HG03097 (cell line): ENCODE measurements around the gene ACER1.
"Not testable (repeated sequence)": the region's sequence is repeated elsewhere in the genome, so short reads cannot be mapped to it uniquely, and the experiment has no call there.

Experiments used
- ATAC-seq: cut with Tn5 transposase; IDR thresholded peaks from one replicate; pipeline ENCODE4 v1.9.1; 2021; ENCODE audit not compliant: unreplicated experiment, low FRiP score

The ACER1 gene

GRCh38 chr19:6358003-6358402 lies 24.6 kb upstream of the ACER1 start:
- ATAC-seq, result no peak

- ATAC-seq, result no peak
Measured at GRCh38 chr19:6357174-6357573, 23.8 kb upstream of the ACER1 start.

GRCh38 chr19:6355321-6356040 lies 22.1 kb upstream of the ACER1 start:
- ATAC-seq, result not testable (repeated sequence)

GRCh38 chr19:6354098-6354674 lies 20.8 kb upstream of the ACER1 start:
- ATAC-seq, result no peak

GRCh38 chr19:6352381-6353165 lies 19.2 kb upstream of the ACER1 start:
- ATAC-seq, result no peak

DNA sequence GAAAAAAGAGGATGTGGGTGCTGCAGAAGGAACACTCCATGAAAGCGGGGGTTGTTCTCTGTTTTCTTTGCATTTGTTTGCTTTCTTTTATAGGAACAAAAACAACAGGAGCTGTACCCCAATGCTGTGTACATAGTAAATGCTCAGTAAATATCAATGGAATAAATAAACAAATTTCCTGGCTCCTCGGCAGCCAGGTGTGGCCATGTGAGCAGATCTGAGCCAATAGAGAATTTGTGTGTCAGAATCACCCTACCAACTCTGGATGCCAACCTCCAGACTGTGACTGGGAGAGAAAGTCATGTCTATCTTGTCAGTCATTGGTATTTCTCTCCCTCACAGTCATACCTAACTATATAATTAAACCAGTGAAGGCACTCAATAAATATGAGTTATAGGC lies 17.3 kb upstream of the ACER1 start:
- ATAC-seq, result no peak

- ATAC-seq, result not testable (repeated sequence)
Measured at GRCh38 chr19:6349271-6349670, 15.9 kb upstream of the ACER1 start.

DNA sequence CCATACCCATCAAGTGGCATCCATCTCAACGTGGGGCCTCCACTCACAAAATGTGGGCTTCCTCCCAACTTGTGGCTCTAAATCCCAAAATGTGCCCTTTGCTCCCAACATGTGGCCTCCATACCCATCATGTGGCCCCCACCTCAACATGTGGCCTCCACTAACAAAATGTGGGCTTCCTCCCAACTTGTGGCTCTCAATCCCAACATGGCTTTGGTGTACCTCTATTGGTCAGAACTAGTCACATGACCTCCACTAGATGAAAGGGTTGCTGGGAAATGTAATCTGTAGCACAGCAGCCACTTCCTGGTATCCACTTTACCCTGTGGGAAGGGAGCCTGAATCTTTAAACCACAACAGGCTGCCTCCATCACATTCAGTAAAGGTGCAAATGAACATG lies 10.1 kb upstream of the ACER1 start:
- no peak for ATAC-seq

DNA sequence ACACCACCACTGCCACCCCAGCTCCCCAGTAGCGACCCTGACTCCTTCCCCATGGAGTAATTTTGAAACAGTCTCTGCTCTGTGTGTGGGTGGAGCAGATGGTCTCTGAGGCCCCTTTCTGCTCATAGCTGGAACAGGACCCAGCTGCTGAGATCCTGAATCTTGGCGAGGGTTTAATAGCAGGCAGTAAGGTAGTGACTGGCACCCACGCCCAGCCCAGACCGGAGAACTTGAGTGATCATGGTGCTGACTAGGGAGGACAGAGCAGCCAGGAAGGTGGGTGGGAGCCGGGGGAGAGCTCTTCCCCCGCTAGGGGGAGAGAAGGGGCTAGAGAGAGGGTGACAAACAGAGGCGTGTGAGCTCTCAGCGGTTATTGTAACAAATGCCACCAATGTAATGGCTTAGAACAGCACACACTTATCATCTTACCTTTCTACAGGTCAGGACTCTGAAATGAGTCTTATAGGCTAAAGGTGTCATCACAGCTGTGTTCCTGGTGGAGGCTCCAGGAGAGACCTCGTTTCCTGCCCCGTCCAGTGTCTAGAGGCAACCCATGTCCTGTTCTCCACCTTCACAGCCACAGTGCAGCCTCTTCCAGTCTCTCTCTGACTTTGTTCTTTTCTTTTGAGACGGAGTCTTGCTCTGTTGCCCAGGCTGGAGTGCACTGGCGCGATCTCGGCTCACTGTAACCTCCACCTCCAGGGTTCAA lies 7.2 kb upstream of the ACER1 start:
- no peak for ATAC-seq

DNA sequence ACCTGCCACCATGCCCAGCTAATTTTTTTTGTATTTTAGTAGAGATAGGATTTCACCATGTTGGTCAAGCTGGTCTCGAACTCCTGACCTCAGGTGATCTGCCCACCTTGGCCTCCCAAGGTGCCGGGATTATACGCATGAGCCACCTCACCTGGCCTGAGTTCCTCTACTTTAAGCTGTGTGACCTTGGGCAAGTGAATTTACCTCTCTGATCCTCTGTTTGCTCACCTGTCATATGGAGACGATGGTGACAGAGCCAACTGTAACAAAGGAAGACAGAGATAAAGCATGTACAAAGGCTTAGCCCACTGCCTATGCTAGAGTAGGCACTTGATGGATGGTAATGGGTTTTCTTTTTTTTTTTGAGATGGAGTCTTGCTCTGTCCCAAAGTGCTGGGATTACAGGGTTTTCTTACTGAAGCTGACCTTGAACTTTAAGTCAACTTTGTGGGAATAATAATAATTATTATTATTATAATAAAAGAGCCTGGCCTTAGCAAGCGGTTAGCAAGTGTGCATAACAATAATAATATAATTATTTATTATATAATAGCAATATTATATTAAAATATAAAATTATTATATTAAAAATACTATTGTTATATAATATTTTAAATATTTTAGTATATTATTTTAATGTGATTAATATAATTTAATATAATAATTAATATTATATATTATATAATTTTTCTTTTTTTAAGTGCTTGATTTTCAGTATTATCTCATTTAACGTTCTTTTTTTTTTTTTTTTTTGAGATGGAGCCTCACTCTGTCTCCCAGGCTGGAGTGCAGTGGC lies 1.3 kb upstream of the ACER1 start:
- ATAC-seq, result no peak

GRCh38 chr19:6326815-6327214 lies 6.6 kb downstream of the ACER1 start:
- no peak for ATAC-seq

DNA sequence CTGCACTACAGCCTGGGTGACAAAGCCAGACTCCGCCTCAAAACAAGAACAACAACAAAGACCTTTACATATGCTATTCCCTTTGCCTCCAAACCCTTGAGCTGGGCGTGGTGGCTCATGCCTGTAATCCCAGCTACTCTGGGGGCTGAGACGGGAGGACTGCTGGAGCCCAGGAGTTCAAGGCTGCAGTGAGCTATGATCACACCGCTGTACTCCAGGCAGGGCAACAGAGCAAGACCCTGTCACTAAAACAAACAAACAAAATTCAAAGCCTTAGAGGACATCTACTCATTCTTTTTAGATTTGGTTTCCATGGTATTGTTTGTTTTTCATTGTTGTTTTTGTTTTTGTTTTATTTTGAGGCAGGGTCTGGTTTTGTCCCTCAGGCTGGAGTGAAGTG lies 7.8 kb downstream of the ACER1 start:
- no peak for ATAC-seq

DNA sequence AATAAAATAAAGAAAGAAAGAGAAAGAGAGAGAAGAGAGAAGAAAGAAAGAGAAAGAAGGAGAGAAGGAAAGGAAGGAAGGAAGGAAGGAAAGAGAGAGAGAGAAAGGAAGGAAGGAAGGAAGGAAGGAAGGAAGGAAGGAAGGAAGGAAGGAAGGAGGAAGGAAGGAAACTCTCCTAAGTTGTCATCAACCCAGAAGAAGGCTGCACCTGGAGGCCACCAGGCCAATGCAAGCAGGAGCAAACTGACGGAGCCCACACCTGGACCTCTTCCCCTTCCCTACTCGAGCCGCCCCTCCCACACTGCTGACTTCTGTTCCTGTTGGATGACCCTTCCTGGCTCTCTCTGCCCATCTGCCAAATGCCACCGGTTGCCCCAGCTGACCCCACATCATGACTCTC lies 8.7 kb downstream of the ACER1 start:
- ATAC-seq, result no peak

DNA sequence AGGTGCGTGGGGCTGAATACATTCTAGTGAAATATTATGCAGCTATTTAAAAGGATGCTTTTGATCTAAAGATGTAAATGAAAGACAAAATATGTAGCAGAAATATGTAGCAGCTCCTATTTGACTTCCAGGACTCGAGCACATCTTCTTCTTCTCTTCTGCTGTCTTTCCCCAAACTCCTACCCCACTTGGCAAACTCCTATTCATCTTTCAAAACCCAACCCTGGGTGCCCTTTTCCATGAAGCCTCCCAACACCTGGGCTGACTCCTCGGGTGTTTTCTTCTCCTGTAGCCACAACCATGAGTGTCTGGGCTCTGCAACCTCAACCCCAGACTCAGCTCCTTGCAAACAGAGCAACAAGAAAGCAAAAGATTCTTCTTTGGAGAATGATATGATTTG lies 11.1 kb downstream of the ACER1 start:
- no peak for ATAC-seq

DNA sequence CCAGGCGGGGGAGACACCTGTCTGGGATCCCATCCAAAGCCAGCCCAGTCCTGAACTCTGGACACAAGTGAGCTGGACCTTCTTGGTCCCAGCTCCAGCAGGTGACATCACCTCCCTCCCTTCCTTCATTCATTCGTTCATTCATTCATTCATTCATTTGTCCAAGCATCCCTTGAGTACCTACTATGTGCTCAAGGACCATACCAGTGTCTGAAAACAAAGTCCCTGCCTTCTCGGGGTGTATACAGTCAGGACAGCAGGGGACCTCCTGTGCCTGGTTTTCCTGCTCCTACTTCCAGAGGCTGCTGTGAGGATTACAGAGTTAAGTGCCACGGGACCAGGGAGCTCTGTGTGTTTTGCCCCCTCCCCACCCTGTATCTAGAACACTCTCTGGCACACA lies 14.0 kb downstream of the ACER1 start:
- ATAC-seq, result no peak

- ATAC-seq, result no peak
Measured at GRCh38 chr19:6318772-6319171, 14.6 kb downstream of the ACER1 start.

GRCh38 chr19:6315646-6316045 lies 17.8 kb downstream of the ACER1 start:
- not testable (repeated sequence) for ATAC-seq

- no peak for ATAC-seq
Measured at GRCh38 chr19:6313398-6313969, 19.9 kb downstream of the ACER1 start.

DNA sequence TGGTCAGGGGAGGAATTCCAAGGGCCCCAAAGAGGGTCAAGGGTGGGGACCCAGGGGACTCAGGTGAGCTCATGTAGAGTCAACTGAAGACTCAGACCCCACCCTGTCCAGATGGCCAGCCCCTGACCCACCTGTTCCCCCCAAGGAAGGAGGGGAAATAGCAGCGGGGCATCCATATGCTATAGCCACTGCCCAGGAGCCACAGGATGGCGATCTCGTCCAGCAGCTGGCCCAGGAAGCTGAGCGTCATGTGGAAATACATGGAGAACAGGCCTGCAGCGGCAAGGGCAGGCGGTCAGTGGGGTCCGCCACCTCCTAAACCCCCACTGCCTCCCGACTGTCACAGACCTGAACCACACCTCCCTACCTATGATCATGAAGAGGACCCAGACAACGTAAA lies 21.4 kb downstream of the ACER1 start:
- no peak for ATAC-seq

DNA sequence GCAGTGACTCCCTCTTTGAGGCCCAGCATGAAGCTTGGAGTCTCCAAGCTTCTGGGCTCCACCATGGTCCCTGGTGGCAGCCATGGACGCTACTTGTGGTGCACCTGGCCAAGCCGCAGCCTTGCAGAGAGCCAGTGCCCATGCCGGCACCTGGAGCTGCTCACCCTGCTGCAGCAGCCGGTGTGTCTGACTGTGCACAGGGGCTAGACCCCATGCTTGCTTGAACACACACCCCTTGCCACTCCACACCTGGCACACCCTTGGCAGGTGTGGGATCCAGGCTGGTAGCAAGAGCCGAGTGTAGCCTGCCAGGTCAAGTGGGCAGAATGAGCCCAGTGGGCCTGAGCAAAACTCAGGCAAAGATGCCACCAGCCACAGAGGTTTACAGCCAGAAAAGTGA lies 35.0 kb downstream of the ACER1 start:
- ATAC-seq, result no peak
